Hepatocyte (in vitro differentiated cells): ENCODE data around the gene CRELD2. TPM values are rescaled to one million over a fixed set of nuclear protein-coding genes. Genes with fewer than 3 reads are reported as not detected.
"Not testable (repeated sequence)": the region's sequence is repeated elsewhere in the genome, so short reads cannot be mapped to it uniquely, and the experiment has no call there.

Experiments
- DNase-seq: peaks from one replicate; pipeline ENCODE4 v3.0.0-alpha.2; 2016; ENCODE audit warnings: low spot score
- H2AFZ ChIP-seq: fragments of 200-600 bp; sonication (generic); 2 replicates; pipeline ENCODE4 v1.6.0; 2016; ENCODE audit warnings: antibody characterized with exemption, mild to moderate bottlenecking
- H3K27ac ChIP-seq: fragments of 200-600 bp; sonication (generic); 2 replicates; pipeline ENCODE4 v1.5.1; 2016; ENCODE audit warnings: mild to moderate bottlenecking
- H3K27me3 ChIP-seq: fragments of 200-600 bp; sonication (generic); 2 replicates; pipeline ENCODE4 v1.6.1; 2016
- H3K36me3 ChIP-seq: fragments of 200-600 bp; sonication (generic); replicated peaks from 2 replicates; pipeline ENCODE4 v1.5.1; 2016; ENCODE audit warnings: low read depth; ENCODE audit not compliant: insufficient read depth
- H3K4me1 ChIP-seq: fragments of 200-600 bp; sonication (generic); 2 replicates; pipeline ENCODE4 v1.5.1; 2016; ENCODE audit warnings: mild to moderate bottlenecking, moderate library complexity; ENCODE audit not compliant: insufficient read depth
- H3K4me2 ChIP-seq: fragments of 200-600 bp; sonication (generic); 2 replicates; pipeline ENCODE4 v1.6.0; 2016
- H3K4me3 ChIP-seq: fragments of 200-600 bp; sonication (generic); 2 replicates; pipeline ENCODE4 v1.5.1; 2016; ENCODE audit warnings: mild to moderate bottlenecking
- H3K79me2 ChIP-seq: fragments of 200-600 bp; sonication (generic); 2 replicates; pipeline ENCODE4 v1.6.0; 2017; ENCODE audit warnings: mild to moderate bottlenecking
- H3K9me2 ChIP-seq: fragments of 200-600 bp; sonication (generic); replicated peaks from 2 replicates; pipeline ENCODE4 v1.6.0; 2017; ENCODE audit warnings: mild to moderate bottlenecking; ENCODE audit not compliant: insufficient read depth
- H3K9me3 ChIP-seq: fragments of 200-600 bp; sonication (generic); 2 replicates; pipeline ENCODE4 v1.5.1; 2016; ENCODE audit warnings: low read depth, mild to moderate bottlenecking
- H4K20me1 ChIP-seq: fragments of 200-600 bp; sonication (generic); 2 replicates; pipeline ENCODE4 v1.6.0; 2016; ENCODE audit warnings: mild to moderate bottlenecking; ENCODE audit not compliant: insufficient read depth, poor library complexity, severe bottlenecking
- EZH2 ChIP-seq: fragments of 200-600 bp; sonication (generic); IDR thresholded peaks from 2 replicates; pipeline ENCODE4 v1.6.1; 2016; ENCODE audit warnings: antibody characterized with exemption, mild to moderate bottlenecking, borderline replicate concordance
- EZH2phosphoT487 ChIP-seq: fragments of 200-600 bp; sonication (generic); IDR thresholded peaks from one replicate; pipeline ENCODE4 v1.6.1; 2018; ENCODE audit warnings: antibody characterized with exemption, mild to moderate bottlenecking, low read depth, moderate library complexity; ENCODE audit not compliant: unreplicated experiment, severe bottlenecking
- WGBS: methylation state at CpG from one replicate; pipeline ENCODE4 v1.1.6; 2016; ENCODE audit warnings: low lambda C conversion rate; ENCODE audit errors: missing lambda C conversion rate; 5-methylcytosine and 5-hydroxymethylcytosine counted together
- polyA plus RNA-seq: library from polyadenylated mRNA; unstranded; fragments of >200 nt; fragmentation: Nextera tagmentation; extraction: Ambion mirVana; gene quantifications from 2 replicates; pipeline ENCODE4 v1.2.1, GENCODE V29; 2016
- total RNA-seq: library from RNA; depleted of rRNA; stranded (reverse); fragments of >200 nt; gene quantifications from 2 replicates; pipeline ENCODE4 v1.2.3, GENCODE V29; 2014
- TF ChIP-seq, protein P1 (sequence below): fragments of 200-600 bp; sonication (generic); IDR thresholded peaks from 2 replicates; pipeline ENCODE4 v1.5.1; 2016; ENCODE audit warnings: antibody characterized with exemption, mild to moderate bottlenecking; ENCODE audit not compliant: poor library complexity

Gene CRELD2
- total and polyA plus RNA-seq, 2 experiments from 2014 or later, result 79.7 to 129 TPM

DNA sequence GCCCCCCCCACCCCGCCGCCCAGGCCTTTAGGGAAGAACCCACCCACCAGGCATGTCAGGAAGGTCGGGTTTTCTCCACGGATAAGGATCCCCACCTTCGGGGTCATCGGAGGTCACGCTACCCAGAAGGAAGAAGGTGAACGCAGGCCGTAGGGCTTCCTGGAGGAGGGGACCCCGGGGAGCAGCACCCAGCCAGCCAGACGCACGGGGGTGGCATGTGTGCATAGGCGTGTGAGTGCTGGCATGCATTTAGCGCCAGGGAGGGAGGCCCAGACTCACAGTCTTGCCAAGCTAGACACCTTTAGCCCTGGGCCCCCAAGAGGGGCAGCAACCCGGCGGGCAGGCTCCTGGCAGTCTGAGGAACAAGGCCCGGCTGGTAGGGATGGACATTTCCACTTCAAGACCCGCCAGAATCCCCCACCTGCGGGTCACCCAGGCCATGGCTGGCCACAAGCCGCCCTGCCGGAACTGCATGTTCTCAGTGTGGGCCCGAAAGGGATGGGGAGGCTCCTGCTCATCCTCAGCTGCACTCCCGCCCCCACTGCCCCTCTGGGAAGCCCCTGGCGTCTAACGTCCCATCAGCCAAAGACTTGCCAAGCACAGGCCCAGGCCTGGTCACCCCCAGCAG lies 25.5 kb downstream of the CRELD2 start:
- Histone ChIP-seq H3K36me3 (no peaks in the 10 kb centered on the region), H3K27ac (peak overlapping the region; percentile 72), H3K9me3 (no peaks in the 10 kb centered on the region), H3K79me2 (no peaks in the 10 kb centered on the region), H3K4me1 (peaks cover 25% of the 10 kb centered on the region), H2AFZ (no peak overlapping the region), H3K9me2 (no peaks in the 10 kb centered on the region), H3K4me2 (no peak overlapping the region), H3K27me3 (no peaks in the 10 kb centered on the region), H4K20me1 (no peaks in the 10 kb centered on the region), H3K4me3 (no peak overlapping the region)
- DNase-seq, result no peak
- TF ChIP-seq, protein P1, sequence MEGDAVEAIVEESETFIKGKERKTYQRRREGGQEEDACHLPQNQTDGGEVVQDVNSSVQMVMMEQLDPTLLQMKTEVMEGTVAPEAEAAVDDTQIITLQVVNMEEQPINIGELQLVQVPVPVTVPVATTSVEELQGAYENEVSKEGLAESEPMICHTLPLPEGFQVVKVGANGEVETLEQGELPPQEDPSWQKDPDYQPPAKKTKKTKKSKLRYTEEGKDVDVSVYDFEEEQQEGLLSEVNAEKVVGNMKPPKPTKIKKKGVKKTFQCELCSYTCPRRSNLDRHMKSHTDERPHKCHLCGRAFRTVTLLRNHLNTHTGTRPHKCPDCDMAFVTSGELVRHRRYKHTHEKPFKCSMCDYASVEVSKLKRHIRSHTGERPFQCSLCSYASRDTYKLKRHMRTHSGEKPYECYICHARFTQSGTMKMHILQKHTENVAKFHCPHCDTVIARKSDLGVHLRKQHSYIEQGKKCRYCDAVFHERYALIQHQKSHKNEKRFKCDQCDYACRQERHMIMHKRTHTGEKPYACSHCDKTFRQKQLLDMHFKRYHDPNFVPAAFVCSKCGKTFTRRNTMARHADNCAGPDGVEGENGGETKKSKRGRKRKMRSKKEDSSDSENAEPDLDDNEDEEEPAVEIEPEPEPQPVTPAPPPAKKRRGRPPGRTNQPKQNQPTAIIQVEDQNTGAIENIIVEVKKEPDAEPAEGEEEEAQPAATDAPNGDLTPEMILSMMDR, result no peak
- TF ChIP-seq EZH2 (no peak), EZH2phosphoT487 (no peak)
- 87% methylated on average over 25 of the region's 25 CpGs for WGBS

DNA sequence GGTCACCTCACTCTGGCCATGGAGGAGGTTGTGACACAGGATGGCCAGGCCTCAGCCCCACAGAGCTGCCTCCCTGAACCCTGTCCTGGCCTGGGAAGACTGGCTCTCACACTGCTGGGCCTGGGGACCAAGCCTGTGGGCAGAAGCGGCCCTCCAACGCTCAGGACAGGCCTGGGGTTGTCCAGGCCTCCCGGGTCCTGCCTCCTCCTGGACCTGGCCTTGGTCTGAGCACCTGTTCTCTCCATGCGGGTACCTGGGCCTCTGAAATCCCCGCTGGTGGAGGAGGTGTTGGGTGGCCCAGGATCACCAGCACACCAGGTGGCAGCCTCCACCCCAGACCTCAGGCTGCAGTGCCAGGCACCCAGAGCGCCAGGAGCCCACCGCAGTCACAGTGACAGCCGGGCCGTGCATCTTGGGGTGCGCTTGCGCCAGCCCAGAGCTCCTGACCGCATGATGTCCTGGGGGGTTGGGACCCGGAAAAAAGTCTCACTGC lies 26.0 kb downstream of the CRELD2 start:
- TF ChIP-seq EZH2 (no peak), EZH2phosphoT487 (no peak)
- TF ChIP-seq, protein P1, result no peak
- Histone ChIP-seq H3K36me3 (no peaks in the 10 kb centered on the region), H3K27ac (peak overlapping the region; percentile 72), H2AFZ (no peak overlapping the region), H3K9me3 (no peaks in the 10 kb centered on the region), H4K20me1 (no peaks in the 10 kb centered on the region), H3K4me2 (peak overlapping the region; percentile 41), H3K27me3 (no peaks in the 10 kb centered on the region), H3K79me2 (no peaks in the 10 kb centered on the region), H3K9me2 (no peaks in the 10 kb centered on the region), H3K4me3 (no peak overlapping the region), H3K4me1 (peaks cover 30% of the 10 kb centered on the region)
- WGBS, result 93% methylated on average over 13 of the region's 13 CpGs
- no peak for DNase-seq

DNA sequence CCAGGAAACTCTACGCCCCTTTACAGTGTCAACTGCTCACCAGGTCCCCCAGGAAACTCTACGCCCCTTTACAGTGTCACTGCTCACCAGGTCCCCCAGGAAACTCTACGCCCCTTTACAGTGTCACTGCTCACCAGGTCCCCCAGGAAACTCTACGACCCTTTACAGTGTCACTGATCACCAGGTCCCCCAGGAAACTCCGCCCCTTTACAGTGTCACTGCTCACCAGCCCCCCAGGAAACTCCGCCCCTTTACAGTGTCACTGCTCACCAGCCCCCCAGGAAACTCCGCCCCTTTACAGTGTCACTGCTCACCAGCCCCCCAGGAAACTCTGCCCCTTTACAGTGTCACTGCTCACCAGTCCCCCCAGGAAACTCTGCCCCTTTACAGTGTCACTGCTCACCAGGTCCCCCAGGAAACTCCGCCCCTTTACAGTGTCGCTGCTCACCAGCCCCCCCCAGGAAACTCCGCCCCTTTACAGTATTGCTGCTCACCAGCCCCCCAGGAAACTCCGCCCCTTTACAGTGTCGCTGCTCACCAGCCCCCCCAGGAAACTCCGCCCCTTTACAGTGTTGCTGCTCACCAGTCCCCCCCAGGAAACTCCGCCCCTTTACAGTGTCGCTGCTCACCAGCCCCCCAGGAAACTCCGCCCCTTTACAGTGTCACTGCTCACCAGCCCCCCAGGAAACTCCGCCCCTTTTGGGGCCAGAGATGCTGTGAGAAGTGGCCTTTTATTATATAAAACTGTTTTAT lies 26.8 kb downstream of the CRELD2 start:
- not testable (repeated sequence) for H3K27me3 ChIP-seq, H3K4me2 ChIP-seq, H3K79me2 ChIP-seq, H3K9me3 ChIP-seq, H4K20me1 ChIP-seq, H2AFZ ChIP-seq, H3K9me2 ChIP-seq, DNase-seq, H3K36me3 ChIP-seq, H3K4me3 ChIP-seq
- H3K27ac ChIP-seq, result peak overlapping the region; percentile 100
- H3K4me1 ChIP-seq, result peaks cover 37% of the 10 kb centered on the region
- WGBS, result 85% methylated on average over 10 of the region's 17 CpGs

DNA sequence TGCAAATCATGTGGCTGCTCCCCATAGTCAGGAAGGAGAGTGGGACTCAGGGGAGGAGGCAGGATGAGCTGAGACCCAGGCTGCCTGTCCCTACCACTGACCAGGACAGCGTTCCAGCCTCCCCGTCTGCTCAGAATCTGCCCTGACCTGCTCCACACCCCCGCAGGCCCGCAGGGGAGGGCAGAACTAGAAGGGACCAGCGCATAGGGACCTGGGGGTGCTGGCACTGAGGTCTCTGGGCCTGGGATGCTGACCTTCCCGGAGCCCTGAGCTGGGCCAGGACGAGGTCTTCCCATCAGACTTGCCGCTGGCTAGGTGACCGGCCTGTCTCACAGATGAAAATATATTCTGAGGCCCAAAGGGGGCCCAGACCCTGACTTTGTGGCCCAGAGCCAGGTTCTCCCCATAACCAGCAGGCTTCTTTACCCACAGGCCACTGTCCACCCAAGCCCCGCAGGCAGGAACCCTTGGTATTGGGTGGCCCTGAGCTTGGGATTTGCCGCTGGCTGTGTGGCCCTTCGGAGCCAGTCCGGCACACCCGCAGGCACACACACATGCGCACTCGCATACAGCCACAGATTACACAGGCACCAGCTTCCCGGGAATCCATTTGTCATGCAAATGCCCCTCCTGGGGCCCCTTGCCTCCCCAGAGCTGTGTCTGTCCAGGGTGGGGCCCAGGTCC lies 28.3 kb downstream of the CRELD2 start:
- WGBS, result 77% methylated on average over 17 of the region's 17 CpGs
- H3K79me2 ChIP-seq, result no peaks in the 10 kb centered on the region
- peak overlapping the region; percentile 100 for H3K27ac ChIP-seq
- peaks cover 48% of the 10 kb centered on the region for H3K4me1 ChIP-seq
- no peak overlapping the region for H3K4me3 ChIP-seq
- TF ChIP-seq EZH2 (no peak), EZH2phosphoT487 (no peak)
- TF ChIP-seq, protein P1, result no peak
- H3K27me3 ChIP-seq, result no peaks in the 10 kb centered on the region
- H2AFZ ChIP-seq, result no peak overlapping the region
- H3K9me3 ChIP-seq, result no peaks in the 10 kb centered on the region
- H3K9me2 ChIP-seq, result no peaks in the 10 kb centered on the region
- H3K4me2 ChIP-seq, result peak overlapping the region; percentile 65
- DNase-seq, result no peak
- no peaks in the 10 kb centered on the region for H3K36me3 ChIP-seq
- H4K20me1 ChIP-seq, result no peaks in the 10 kb centered on the region
